Panc1 (cell line): ENCODE measurements around the gene ZNF653. TPM values are rescaled to one million over a fixed set of nuclear protein-coding genes. Genes with fewer than 3 reads are reported as not detected.
A peak's percentile ranks its signal among the peaks of the same experiment; 100 is the strongest.

ENCODE experiments used
- ATAC-seq: fragments of 200-7000 bp; cut with Tn5 transposase; 2 replicates; pipeline ENCODE4 v1.9.1; 2020; ENCODE audit warnings: mild to moderate bottlenecking, moderate library complexity
- BruUV-seq: library from RNA; stranded (reverse); fragments of 400-500 nt; replicated peaks from 2 replicates; lab custom pipeline; 2021; lab: Mats Ljungman, UMichigan
- CTCF ChIA-PET: fragments of 300-600 bp; sonication (Branson Sonifier 250); formaldehyde crosslinking; loops from one replicate; lab custom pipeline; 2022; ENCODE audit warnings: antibody characterized with exemption; lab: Charles Lee
- POLR2A ChIA-PET: fragments of 300-600 bp; sonication (Branson Sonifier 250); formaldehyde crosslinking; loops from one replicate; lab custom pipeline; 2022; ENCODE audit warnings: antibody characterized with exemption; lab: Charles Lee
- DNase-seq: peaks from one replicate; pipeline ENCODE4 v3.0.0-alpha.2; 2010; ENCODE audit warnings: low read depth, low spot score
- H3K27ac ChIP-seq: 2 replicates; pipeline ENCODE4 v1.5.1; 2011; ENCODE audit warnings: mild to moderate bottlenecking, low read length, inconsistent platforms
- H3K27me3 ChIP-seq: fragments of 200-500 bp; sonication (Bioruptor generic); 2 replicates; pipeline ENCODE4 v1.6.0; 2014; ENCODE audit warnings: low read length, inconsistent platforms; ENCODE audit not compliant: control insufficient read depth, insufficient read depth
- H3K36me3 ChIP-seq: fragments of 200-500 bp; sonication (Bioruptor generic); 2 replicates; pipeline ENCODE4 v1.5.1; 2014; ENCODE audit warnings: inconsistent platforms, mild to moderate bottlenecking, low read length, moderate library complexity; ENCODE audit not compliant: control insufficient read depth, insufficient read depth
- H3K4me1 ChIP-seq: 2 replicates; pipeline ENCODE4 v1.5.1; 2011; ENCODE audit warnings: inconsistent platforms, mild to moderate bottlenecking, low read length, moderate library complexity; ENCODE audit not compliant: control insufficient read depth, insufficient read depth
- H3K4me3 ChIP-seq, 2 experiments: 2 replicates each; pipeline ENCODE4 v1.5.1; 2011 to 2012; ENCODE audit warnings: low read depth in 2 of 2, low read length in 2 of 2, mild to moderate bottlenecking in 2 of 2, inconsistent platforms in 1 of 2, moderate library complexity in 1 of 2
- H3K9me3 ChIP-seq: fragments of 200-500 bp; sonication (Bioruptor generic); 2 replicates; pipeline ENCODE4 v1.5.1; 2014; ENCODE audit warnings: low read depth, mild to moderate bottlenecking, inconsistent platforms, low read length, moderate library complexity; ENCODE audit not compliant: control insufficient read depth, insufficient read depth
- CTCF ChIP-seq: fragments of 450-650 bp; IDR thresholded peaks from 2 replicates; pipeline ENCODE4 v1.5.1; 2017; ENCODE audit warnings: mild to moderate bottlenecking
- POLR2AphosphoS5 ChIP-seq: IDR thresholded peaks from 2 replicates; pipeline ENCODE4 v1.6.1; 2012; ENCODE audit warnings: mild to moderate bottlenecking, low read depth, low read length, moderate library complexity
- REST ChIP-seq, 2 experiments: IDR thresholded peaks; 2 replicates each; pipeline ENCODE4 v1.6.1; 2011 to 2012; ENCODE audit warnings: low read depth in 2 of 2, control low read depth in 1 of 2, low read length in 1 of 2, mild to moderate bottlenecking in 1 of 2, moderate library complexity in 1 of 2; ENCODE audit not compliant: insufficient read depth in 1 of 2
- SIN3A ChIP-seq: IDR thresholded peaks from 2 replicates; pipeline ENCODE4 v1.6.1; 2012; ENCODE audit warnings: low read depth, mild to moderate bottlenecking, low read length, moderate library complexity, borderline replicate concordance; ENCODE audit not compliant: insufficient read depth
- TCF7L2 ChIP-seq: IDR thresholded peaks from 2 replicates; pipeline ENCODE4 v1.6.1; 2011; ENCODE audit warnings: mild to moderate bottlenecking, low read depth, low read length, inconsistent platforms
- in situ Hi-C: cut with HindIII; loops from 2 replicates; pipeline ENCODE4 v1.10.0; 2016; ENCODE audit warnings: low sequenced_read_pairs, low pct_unique_long_range_greater_than_20kb
- intact Hi-C: fragments of 100-400 bp; cut with micrococcal nuclease; formaldehyde crosslinking; loops from one replicate; pipeline ENCODE4 v1.10.0; 2022; ENCODE audit not compliant: unreplicated experiment
- total RNA-seq: library from RNA; stranded (reverse); gene quantifications from one replicate; pipeline ENCODE4 v1.2.1, GENCODE V29; 2021; ENCODE audit not compliant: unreplicated experiment

Gene ZNF653
- total RNA-seq, 1 experiment from 2014 or later: 10.4 TPM

GRCh38 chr19:11446652-11447301, 58.9 kb downstream of the ZNF653 start:
- ChIA-PET CTCF (no interaction called here), POLR2A (no interaction called here)
- intact Hi-C loops: loop anchor here (2.0 kb wide), 1 partner anchor 66 kb away; no protein-coding TSS in a partner anchor
- H3K4me3 ChIP-seq: no peak overlapping the region
- H3K27me3 ChIP-seq: no peaks in the 10 kb centered on the region
- DNase-seq (no peak), ATAC-seq (peak; percentile 85)
- in situ Hi-C loops: no loop called here
- TF ChIP-seq SIN3A: no peak
- TF ChIP-seq CTCF: peak; percentile 85
- no peak for TF ChIP-seq POLR2AphosphoS5
- no peaks in the 10 kb centered on the region for H3K9me3 ChIP-seq
- no peaks in the 10 kb centered on the region for H3K4me1 ChIP-seq
- no peaks in the 10 kb centered on the region; the same call in 1 of the 2 replicates for H3K36me3 ChIP-seq
- no TSS peak for BruUV-seq
- no peak overlapping the region for H3K27ac ChIP-seq

- peak; percentile 54 for ATAC-seq
- intact Hi-C loops (loop anchor here (2.0 kb wide), 1 partner anchor 65 kb away; no protein-coding TSS in a partner anchor), in situ Hi-C loops (no loop called here)
- no peak overlapping the region for H3K4me3 ChIP-seq
- no TSS peak for BruUV-seq
- DNase-seq: no peak
- H3K9me3 ChIP-seq: no peaks in the 10 kb centered on the region
- TF ChIP-seq SIN3A: no peak
- no peak for TF ChIP-seq TCF7L2
- TF ChIP-seq POLR2AphosphoS5: no peak
- TF ChIP-seq CTCF: no peak
- TF ChIP-seq REST (IDR thresholded peaks at IDR 0.05; ENCODE audit: insufficient read depth in 1 of 2, low read depth in 2 of 2, low read length in 1 of 2): no peak
- no peaks in the 10 kb centered on the region; the same call in 1 of the 2 replicates for H3K36me3 ChIP-seq
- H3K27ac ChIP-seq: no peak overlapping the region
- ChIA-PET POLR2A (no interaction called here), CTCF (interaction anchor here (0.6 kb wide), 1 partner anchor 152 kb away, joined by 5 read pairs; no protein-coding TSS in a partner anchor)
- no peaks in the 10 kb centered on the region for H3K27me3 ChIP-seq
- H3K4me1 ChIP-seq: no peaks in the 10 kb centered on the region
Measured at GRCh38 chr19:11446271-11446651, 59.4 kb downstream of the ZNF653 start.
